Fibroblast of lung (primary cell): Measurements from ENCODE around the gene GNG13.

Experiments
- EZH2 ChIP-seq: IDR thresholded peaks from 2 replicates; pipeline ENCODE4 v1.5.1; 2012; ENCODE audit warnings: low read length, control low read depth, mild to moderate bottlenecking; ENCODE audit errors: missing control alignments
- TF ChIP-seq, protein P1 (sequence below), 2 donors: IDR thresholded peaks in 1 of 2; conservative IDR thresholded peaks in 1 of 2; 1 replicate in 1 of 2; 2 replicates in 1 of 2; pipeline ENCODE4 v1.5.1; 2011 to 2012; ENCODE audit warnings: low read length in 2 of 2, control low read depth in 1 of 2, inconsistent platforms in 1 of 2, low read depth in 1 of 2, mild to moderate bottlenecking in 1 of 2

GRCh38 chr16:769934-770333 is 30.6 kb downstream of the GNG13 start:
- TF ChIP-seq, protein P1, sequence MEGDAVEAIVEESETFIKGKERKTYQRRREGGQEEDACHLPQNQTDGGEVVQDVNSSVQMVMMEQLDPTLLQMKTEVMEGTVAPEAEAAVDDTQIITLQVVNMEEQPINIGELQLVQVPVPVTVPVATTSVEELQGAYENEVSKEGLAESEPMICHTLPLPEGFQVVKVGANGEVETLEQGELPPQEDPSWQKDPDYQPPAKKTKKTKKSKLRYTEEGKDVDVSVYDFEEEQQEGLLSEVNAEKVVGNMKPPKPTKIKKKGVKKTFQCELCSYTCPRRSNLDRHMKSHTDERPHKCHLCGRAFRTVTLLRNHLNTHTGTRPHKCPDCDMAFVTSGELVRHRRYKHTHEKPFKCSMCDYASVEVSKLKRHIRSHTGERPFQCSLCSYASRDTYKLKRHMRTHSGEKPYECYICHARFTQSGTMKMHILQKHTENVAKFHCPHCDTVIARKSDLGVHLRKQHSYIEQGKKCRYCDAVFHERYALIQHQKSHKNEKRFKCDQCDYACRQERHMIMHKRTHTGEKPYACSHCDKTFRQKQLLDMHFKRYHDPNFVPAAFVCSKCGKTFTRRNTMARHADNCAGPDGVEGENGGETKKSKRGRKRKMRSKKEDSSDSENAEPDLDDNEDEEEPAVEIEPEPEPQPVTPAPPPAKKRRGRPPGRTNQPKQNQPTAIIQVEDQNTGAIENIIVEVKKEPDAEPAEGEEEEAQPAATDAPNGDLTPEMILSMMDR (conservative IDR thresholded peaks at IDR 0.05 in 1 of 2, IDR thresholded peaks at IDR 0.05 in 1 of 2; ENCODE audit: low read depth in 1 of 2, low read length in 2 of 2) = no peak
- TF ChIP-seq EZH2 = no peak
